ENCODE results near the gene CNN2.

The CNN2 gene

GRCh38 chr19:1070931-1071791 is 44.8 kb downstream of the CNN2 start:
- H3K4me3 ChIP-seq = peak overlapping the region in 1 of 7 experiments; percentile 12
- H3K27ac ChIP-seq = peak overlapping the region in 1 of 21 experiments; percentile 16

- no peak overlapping the region for H3K4me3 ChIP-seq
- peak overlapping the region in 1 of 21 experiments; percentile 16 for H3K27ac ChIP-seq
Observed at GRCh38 chr19:1072371-1073015, 46.1 kb downstream of the CNN2 start.

GRCh38 chr19:1073063-1073955 is 46.9 kb downstream of the CNN2 start:
- Histone ChIP-seq H3K4me3 (no peak overlapping the region), H3K27ac (peak overlapping the region in 8 of 21 experiments; percentile 5 to 92 (median 82))

GRCh38 chr19:1073956-1074517 is 47.6 kb downstream of the CNN2 start:
- Histone ChIP-seq H3K4me3 (peak overlapping the region in 5 of 7 experiments; percentile 7 to 28 (median 8)), H3K27ac (peak overlapping the region in 18 of 21 experiments; percentile 7 to 92 (median 71))

- H3K4me3 ChIP-seq = peak overlapping the region in 6 of 7 experiments; percentile 1 to 28 (median 8)
- H3K27ac ChIP-seq = peak overlapping the region in 19 of 21 experiments; percentile 7 to 92 (median 70)
Observed at GRCh38 chr19:1074544-1075283, 48.3 kb downstream of the CNN2 start.

GRCh38 chr19:1076046-1076386 is 49.6 kb downstream of the CNN2 start:
- Histone ChIP-seq H3K27ac (peak overlapping the region in 8 of 21 experiments; percentile 10 to 90 (median 87)), H3K4me3 (no peak overlapping the region)

GRCh38 chr19:1076951-1077350 is 50.5 kb downstream of the CNN2 start:
- peak overlapping the region in 13 of 21 experiments; percentile 31 to 90 (median 68) for H3K27ac ChIP-seq

GRCh38 chr19:1079566-1080111 is 53.2 kb downstream of the CNN2 start:
- Histone ChIP-seq H3K4me3 (peak overlapping the region in 1 of 7 experiments; percentile 0), H3K27ac (peak overlapping the region in 4 of 21 experiments; percentile 17 to 90 (median 88))

More at GRCh38 chr19:1076951-1077350, 50.5 kb downstream of the CNN2 start:
- peak overlapping the region in 6 of 7 experiments; percentile 0 to 31 (median 18) for H3K4me3 ChIP-seq

GRCh38 chr19:1080360-1081161 is 54.2 kb downstream of the CNN2 start:
- Histone ChIP-seq H3K4me3 (no peak overlapping the region), H3K27ac (peak overlapping the region in 2 of 21 experiments; percentile 86 to 90)

GRCh38 chr19:1081301-1082164 is 55.1 kb downstream of the CNN2 start:
- Histone ChIP-seq H3K27ac (peak overlapping the region in 12 of 21 experiments; percentile 2 to 73 (median 39)), H3K4me3 (peak overlapping the region in 3 of 7 experiments; percentile 1 to 30 (median 22))

- H3K27ac ChIP-seq = peak overlapping the region in 14 of 21 experiments; percentile 2 to 73 (median 46)
- H3K4me3 ChIP-seq = peak overlapping the region in 4 of 7 experiments; percentile 12 to 30 (median 20)
Observed at GRCh38 chr19:1082165-1082927, 55.9 kb downstream of the CNN2 start.

- Histone ChIP-seq H3K4me3 (peak overlapping the region in 4 of 7 experiments; percentile 12 to 30 (median 20)), H3K27ac (peak overlapping the region in 10 of 21 experiments; percentile 2 to 71 (median 36))
Observed at GRCh38 chr19:1082928-1083816, 56.8 kb downstream of the CNN2 start.

GRCh38 chr19:1084024-1084868 is 57.8 kb downstream of the CNN2 start:
- H3K27ac ChIP-seq = peak overlapping the region in 2 of 21 experiments; percentile 12 to 45

More at GRCh38 chr19:1084024-1084868, 57.8 kb downstream of the CNN2 start:
- no peak overlapping the region for H3K4me3 ChIP-seq
